Stimulated activated CD8-positive, alpha-beta memory T cell treated with anti-CD3 and anti-CD28 coated beads, Interleukin-4, amount 100 ng/mL, for 1 hour (primary cell): ENCODE measurements around the gene OXSR1.
"Not testable (repeated sequence)": the region's sequence is repeated elsewhere in the genome, so short reads cannot be mapped to it uniquely, and the experiment has no call there.

Source experiments
- DNase-seq, 2 donors: peaks; one replicate each; pipeline ENCODE4 v3.0.0-alpha.2; 2020; ENCODE audit warnings: low read depth in 2 of 2, low spot score in 1 of 2

OXSR1 gene

DNA sequence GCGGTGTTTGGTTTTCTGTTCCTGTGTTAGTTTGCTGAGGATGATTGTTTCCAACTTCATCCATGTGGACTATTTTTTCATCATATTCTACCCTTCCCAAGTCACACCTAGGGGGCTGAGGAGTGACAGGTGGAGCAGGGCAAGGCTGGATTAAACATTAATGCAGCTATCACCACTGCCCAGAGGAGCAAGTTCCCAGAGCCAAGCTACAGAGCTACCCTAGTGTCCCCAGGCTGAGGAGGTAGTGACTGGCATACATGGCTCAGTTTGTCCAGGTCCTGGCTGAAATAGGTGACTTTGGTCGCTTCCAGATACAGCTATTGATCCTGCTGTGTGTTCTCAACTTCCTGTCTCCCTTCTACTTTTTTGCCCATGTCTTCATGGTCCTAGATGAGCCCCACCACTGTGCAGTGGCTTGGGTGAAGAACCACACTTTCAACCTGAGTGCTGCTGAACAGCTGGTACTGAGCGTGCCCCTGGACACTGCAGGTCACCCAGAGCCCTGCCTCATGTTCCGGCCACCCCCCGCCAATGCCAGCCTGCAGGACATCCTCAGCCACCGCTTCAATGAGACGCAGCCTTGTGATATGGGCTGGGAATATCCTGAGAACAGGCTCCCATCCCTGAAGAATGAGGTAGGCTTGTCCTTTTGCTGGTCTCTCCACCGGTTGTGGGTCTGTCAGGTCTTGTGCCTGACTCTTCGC, 100.4 kb downstream of the OXSR1 start, which contains the start of gene SLC22A13:
Gene SLC22A13, plus strand, starts transcription at position 209 of the 704 bp plus-strand sequence. Its CDS starts 49 bp downstream, at position 258.
- no peak for DNase-seq

DNA sequence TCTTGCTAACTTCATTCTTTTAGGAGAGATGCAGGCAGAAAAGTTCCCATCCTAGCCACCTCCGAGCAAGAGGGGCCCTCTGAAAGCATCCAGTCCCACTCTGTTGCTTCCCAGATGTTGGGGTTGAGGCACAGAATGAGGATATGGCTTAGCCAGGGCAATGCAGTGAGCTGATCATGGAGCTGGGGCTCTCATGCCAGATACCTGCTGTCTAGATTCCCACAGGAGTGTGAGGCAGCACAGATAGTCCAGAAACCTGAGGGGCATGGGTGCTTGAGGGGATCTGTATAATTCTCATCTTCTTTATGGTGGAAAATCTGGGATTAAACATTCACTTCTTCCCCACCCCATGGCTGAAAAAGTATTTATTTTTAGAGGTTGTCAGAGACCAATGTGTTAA, 101.5 kb downstream of the OXSR1 start:
- no peak for DNase-seq

DNA sequence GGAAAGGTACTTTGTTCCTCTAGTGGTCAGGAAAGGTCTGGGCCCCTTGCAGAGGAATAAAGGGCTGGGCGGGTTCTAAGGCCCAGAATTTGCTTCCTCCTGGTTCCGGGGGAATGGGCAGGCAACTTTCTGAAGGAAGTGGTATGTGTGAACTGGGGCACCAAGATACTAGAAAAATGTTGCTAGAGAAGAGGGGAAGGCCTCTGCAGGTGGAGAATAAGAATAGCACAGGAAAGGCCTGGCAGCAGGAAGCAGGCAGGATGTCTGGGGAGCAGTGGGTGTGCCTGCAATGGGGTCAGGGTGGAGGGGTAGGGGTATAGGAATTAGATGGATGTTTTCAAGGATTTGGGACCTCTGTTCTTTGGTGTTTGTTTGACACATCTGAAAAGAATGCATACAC, 102.3 kb downstream of the OXSR1 start:
- no peak for DNase-seq

DNA sequence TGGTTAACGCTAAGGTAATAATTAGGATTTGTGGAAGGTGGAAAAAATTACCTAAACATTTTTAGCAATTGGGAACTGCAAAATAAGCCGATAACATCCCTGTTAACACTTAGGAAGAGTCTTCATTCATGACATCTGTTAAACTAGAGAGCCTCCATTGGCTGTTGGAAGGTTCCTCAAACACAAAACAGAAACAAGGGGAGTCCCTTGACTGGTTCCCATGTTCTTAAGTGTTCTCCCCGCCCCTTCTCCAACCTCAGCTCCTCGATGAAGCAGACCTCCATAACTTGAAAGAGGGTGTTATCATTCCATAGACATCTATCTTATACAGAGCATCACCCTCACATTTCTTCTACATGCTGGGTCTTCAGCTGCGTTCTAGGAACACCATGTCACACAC, 102.8 kb downstream of the OXSR1 start:
- no peak for DNase-seq

DNA sequence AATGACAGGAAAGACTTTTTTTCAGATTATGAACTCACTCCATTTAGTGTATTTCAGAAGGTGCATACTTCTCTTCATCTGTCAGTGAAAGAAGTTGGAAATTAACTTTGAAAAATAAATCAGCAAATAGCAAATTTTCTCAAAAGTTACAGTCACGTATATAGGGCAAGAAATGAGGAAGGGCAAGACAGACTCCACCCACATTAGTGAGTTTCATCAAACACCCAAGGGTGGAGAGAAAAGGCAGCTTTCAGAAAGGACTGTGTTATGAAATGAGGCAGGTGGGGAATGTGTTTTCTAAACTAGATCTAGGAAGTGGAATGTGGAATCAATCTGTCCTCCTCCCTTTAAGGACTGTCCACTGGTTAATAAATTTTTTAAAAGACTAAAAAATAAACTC, 103.2 kb downstream of the OXSR1 start:
- no peak for DNase-seq

DNA sequence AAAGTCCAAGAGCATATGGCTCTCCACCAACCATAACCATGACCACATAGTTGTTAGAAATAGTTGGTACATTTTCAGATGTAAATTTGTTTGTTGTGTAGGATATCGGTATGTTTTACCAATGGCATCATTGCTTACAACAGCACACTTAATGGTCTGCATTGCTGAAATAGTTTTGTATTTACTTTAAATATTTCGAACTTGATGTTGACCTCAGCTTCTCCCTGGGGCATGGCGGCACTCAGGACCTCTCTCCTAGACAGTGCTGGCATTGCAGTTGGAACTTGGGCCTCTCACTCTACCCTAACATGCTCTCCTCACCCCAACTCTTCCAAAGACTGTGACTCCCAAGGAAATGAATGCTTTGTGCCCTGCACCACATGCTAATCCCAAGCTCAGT, 105.3 kb downstream of the OXSR1 start:
- DNase-seq: no peak

DNA sequence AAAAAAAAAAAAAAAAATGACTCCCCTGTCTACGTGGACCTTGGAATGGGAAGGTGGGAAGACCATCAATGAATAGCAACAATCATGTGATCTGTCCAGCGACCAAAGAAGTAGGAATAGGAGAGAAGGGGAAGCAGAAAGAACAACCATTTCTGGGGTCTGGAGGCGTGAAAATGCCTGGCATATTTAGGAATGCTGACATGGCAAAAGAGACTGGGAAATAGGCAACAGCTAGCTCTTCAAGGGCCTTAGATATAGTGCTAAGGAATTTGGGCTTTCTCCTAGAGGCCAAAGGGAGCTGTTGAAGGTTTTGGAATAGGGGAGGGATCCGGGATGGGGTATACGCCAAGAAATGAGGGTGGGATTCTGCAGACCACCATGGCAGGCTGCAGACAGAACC, 106.2 kb downstream of the OXSR1 start:
- no peak for DNase-seq

DNA sequence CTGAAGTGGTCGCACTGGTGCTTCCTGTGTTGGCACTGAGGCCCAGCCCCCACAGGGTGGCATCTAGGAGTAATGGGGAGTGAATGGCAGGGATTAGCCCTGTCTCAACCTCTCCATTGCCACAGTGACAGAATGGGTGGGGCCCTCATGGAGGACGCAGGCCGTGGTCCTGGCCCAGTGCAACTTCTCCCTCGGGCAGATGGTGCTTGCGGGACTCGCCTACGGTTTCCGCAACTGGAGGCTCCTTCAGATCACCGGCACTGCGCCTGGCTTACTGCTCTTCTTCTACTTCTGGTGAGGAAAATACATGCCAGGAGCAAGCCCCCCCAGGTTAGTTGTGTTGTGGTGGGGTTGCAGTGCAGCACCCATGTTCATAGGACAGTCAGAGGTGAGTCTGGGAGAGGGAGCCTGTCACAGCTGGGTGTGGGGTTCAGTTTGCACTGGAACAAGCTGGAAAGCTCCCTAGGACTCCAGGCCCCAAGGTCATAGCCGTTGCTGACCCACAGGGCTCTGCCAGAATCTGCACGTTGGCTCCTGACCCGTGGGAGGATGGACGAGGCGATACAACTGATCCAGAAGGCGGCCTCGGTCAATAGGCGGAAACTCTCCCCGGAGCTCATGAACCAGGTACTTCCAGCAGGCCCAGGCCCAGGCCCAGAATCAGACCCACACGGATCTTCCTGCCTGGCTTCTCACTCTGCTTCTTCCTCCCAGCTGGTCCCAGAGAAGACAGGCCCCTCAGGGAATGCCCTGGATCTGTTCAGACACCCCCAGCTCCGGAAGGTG, 109.7 kb downstream of the OXSR1 start:
- DNase-seq: no peak

DNA sequence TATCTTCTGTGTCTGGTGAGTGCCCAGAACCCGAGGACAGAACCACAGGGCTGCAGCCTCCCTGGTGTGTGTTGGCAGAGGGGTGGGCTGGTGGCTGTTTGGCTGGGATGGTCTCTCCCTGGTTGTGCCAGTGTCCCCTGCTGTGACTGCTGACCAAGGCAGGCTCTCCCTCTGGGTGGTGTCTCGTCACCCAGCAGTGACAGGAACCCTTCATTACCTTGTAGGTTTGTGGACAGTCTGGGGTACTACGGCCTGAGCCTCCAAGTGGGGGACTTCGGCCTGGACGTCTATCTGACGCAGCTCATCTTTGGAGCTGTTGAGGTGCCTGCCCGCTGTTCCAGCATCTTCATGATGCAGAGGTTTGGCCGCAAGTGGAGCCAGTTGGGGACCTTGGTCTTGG, 110.3 kb downstream of the OXSR1 start:
- no peak for DNase-seq

DNA sequence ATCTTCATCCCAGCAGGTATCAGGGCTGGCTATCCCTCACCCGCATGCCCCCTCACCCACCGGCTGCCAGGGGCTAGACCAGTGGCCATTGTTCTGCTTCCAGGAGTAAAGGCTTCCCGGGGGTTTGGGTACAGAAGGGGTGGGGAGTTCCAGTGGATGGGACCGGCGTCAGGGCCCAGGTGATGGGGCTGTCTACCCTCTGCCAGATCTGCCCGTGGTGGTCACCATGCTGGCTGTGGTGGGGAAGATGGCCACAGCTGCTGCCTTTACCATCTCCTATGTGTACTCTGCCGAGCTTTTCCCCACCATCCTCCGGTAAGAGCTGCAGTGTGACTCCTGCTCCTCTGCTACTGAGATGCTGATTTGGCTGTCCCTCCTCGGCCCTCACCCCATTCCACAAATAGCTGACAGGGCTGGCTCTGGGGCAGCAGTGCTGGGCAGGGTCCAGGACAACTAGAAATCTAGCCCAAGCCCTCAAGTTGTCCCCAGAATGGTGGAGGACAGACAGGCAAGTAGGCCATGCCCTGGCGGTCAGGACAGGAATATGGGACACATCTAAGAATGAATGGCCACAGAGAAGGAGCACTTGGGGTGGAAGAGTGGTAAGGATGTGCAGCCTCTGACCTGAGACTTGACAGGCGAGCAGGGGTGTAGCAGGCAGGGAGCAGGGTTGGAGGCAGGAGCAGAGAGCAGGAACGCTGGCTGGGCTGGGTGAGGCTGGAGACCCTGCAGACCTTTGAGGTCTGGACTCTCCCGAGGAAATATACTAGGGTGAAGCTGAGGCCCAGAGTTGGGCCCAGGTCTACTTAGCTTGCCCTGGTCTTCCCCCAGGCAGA, 111.0 kb downstream of the OXSR1 start:
- no peak for DNase-seq

DNA sequence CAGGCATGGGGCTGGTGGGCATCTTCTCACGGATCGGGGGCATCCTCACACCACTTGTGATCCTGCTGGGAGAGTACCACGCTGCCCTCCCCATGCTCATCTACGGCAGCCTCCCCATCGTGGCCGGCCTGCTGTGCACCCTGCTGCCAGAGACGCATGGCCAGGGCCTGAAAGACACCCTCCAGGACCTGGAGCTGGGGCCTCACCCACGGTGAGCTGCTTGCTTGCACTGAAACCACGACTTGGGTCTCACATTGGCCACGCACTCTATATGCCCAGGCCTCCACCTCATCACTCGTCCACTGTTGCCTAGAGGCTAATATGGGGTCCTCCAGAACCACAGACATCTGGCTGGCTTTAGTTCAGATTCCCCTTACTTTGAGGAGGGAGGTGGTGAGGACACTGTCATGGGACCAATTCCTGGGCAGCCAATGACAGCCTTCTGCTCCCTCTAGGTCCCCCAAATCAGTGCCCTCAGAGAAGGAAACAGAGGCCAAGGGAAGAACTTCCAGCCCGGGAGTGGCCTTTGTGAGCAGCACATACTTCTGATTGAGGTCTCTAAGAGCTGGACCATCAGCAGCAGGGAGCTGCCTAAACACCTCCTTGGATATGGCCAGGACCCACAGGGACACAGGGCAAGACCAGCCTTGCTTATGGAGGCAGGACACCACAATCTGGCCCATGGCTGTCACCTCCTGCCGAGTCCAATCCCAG, 111.7 kb downstream of the OXSR1 start:
- no peak for DNase-seq

DNA sequence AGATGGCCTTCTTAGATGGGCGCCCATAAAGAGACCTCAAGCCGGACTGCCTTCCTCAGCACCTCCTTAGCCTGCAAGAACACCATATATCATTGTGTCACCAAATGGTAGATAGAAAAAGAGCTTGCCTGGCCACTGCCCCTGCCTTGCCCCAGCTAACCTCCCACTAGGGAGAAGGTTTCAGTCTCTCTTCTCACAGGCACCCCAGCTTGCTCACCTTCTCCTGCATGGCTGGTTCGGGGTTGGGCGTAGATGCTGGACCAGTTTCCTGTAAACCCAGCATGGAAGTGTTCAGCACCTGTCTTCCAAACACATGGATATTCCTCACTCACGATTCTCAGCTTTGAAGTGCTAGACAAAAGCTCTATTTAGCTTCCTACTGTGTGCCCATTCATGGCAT, 113.5 kb downstream of the OXSR1 start:
- DNase-seq: no peak

DNA sequence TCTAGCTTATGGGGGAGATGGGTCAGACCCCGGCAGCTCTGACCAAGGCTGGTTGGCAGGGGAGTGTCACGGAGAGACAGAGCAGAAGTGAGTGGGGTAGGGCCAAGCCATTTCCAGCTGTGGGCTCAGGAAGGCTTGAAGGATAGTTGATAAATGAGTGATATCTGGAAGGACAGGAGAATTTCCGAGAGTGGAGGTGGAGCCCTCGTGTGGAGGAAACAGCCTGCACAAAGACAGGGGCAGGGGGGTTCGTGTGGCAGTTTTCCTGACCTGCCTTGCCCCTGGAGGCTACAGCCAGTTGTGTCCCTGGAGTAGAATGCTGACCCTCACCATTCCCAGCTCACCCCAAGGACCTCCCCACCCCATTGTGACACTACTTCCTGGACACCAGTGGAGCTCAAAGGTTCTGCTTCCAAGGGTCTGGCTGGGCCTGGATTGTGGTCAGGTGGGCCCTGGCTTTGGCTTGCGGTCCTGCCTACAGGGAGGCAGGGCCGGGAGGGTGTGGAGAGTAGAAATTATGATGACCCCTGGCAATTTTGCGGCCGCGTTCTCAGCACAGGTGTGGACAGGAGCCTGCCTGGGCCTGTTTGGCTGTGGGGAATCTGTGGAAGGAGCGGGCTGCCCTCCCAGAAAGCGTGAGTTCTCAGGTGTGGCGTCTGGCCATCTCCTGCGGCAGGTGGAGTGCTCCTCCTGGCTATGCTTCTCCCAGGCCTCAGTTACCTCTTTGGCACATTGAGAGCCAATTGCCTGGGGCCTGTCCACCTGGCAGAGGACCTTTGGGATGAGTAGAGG, 116.8 kb downstream of the OXSR1 start, which contains the start of gene SLC22A14:
Gene SLC22A14, plus strand, starts transcription at position 400 of the 792 bp plus-strand sequence. CDS start 23,733 bp downstream, outside the sequence.
- no peak for DNase-seq

DNA sequence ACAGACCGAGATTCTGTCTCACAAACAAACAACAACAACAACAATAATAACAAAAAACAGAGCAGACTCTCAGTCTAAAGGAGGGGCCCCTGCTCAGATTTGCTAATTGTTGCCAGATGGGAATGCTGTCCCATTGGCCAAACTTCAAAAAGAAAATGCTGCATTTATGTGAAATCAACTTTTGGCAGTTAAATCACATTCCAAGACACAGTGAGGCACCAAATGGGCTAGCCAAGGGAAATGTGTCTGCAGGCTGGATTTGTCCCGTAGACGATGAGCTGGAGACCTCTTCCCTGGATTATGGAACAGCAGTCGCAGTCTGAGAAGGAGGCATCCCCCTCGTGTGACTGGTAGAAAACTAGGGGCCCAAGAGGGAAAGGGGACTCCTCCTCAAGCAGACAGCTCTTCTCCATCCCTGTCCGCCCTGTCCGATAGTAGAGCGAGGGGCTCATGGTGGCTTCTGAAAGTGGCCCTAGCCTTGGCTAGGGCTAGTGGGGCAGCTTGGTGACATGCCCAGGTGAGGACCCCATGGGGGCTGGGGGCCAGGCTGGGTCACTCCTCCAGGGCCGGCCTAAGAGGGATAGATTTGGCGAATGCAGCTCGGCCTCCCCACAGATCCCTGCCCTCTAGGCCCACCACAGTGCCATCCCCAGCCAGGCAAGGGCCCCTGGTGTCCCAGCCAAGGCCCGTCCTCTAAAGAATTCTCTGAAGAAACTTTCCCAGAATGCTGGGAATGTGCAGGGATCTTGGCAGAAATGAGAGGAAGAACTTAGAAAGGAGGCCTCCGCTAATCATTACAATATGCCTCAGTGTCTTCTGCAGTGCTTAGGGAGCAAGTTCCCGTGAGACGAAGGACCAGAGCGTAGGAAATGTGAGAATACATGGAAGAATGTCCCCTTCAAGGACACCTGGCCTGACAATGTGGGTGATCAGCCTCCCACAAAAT, 118.7 kb downstream of the OXSR1 start:
- DNase-seq: no peak

DNA sequence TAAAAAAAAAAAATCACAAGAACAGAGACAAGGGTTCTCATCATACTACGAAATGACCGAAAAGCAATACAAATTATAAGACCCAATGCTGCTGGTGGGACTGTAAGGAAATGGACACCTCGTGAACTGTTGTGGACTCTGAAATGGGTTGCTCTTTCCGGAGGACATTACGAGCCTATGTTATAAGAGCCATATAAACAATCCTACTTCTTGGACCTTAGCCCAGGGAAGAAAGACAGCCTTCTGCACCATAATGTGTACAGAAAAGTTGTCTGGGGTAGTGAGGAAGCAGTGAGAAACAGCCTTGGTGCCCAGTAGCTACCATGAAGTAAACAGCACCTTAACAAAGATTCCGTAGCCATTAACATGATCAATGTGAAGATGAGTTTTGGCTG, 119.4 kb downstream of the OXSR1 start:
- DNase-seq: no peak

DNA sequence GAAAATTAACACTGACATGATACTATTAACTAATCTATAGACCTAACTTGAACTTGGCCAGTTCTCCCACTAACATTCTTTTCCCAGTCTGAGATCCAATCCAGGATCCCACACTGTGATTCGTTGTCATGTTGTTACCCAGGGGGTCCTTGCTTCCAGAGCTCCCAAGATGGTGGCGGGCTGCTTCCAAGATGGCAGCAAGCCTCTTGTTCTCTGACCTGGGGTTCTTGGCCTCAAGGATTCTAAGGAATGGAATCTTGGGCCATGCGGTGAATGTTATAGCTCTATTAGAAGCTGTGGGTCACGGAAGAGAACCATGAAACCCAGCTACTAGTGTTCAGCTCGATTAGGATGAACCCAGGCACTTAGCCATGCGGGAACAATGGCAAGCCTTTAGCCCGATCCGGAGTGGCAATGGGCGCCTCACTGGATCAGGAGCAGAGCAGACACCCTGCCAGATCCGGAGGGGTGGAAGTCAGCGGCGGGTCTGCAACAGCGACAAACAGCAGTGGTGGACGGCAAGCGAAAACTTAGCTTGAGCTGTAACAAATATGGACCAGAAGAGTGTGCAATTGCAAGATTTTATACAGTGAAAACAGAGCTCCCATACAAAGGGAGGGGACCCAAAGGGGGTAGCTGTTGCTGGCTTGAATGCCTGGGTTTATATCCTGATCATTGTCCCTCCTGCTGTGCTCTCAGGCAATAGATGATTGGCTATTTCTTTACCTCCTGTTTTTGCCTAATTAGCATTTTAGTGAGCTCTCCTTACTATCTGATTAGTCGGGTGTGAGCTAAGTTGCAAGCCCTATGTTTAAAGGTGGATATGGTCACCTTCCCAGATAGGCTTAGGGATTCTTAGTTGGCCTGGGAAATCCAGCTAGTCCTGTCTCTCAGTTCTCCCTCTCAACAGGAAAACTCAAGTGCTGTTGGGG, 124.2 kb downstream of the OXSR1 start:
- not testable (repeated sequence) for DNase-seq

DNA sequence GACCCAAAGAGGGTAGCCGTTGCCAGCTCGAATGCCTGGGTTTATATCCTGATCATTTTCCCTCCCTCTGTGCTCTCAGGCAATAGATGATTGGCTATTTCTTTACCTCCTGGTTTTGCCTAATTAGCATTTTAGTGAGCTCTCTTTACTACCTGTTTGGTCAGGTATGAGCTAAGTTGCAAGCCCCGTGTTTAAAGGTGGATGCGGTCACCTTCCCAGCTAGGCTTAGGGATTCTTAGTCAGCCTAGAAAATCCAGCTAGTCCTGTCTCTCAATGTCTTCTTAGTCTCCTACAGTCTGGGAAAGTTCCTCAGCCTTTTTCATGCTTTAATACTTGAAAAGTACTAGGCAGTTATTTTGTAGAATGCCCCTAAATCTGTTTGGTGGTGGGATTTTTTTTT, 131.7 kb downstream of the OXSR1 start:
- not testable (repeated sequence) for DNase-seq

DNA sequence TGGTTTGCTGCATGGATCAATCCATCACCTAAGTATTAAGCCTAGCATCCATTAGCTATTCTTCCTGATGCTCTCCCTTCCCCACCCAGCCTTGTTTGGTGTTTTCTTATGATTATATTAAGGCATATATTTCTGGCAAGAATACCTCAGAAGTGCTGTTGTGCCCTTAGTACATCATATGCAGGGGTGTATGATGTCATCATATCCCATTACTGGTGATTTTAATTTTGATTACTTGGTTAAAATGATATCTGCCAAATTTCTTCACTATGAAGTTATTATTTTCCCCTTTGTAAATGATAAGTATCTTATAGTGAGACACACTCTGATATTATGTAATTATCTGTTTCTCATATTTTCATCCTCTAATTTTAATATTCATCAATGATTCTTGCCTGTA, 132.2 kb downstream of the OXSR1 start:
- no peak for DNase-seq
